Activated CD8-positive, alpha-beta memory T cell treated with anti-CD3 and anti-CD28 coated beads for 4 hours (primary cell): ENCODE measurements around the gene HOXA4.

Source experiments
- DNase-seq, 2 donors: peaks; one replicate each; pipeline ENCODE4 v3.0.0-alpha.2; 2020; ENCODE audit warnings: low read depth in 2 of 2

Gene HOXA4

GRCh38 chr7:27169658-27170425 is 39.3 kb upstream of the HOXA4 start:
- no peak for DNase-seq

DNA sequence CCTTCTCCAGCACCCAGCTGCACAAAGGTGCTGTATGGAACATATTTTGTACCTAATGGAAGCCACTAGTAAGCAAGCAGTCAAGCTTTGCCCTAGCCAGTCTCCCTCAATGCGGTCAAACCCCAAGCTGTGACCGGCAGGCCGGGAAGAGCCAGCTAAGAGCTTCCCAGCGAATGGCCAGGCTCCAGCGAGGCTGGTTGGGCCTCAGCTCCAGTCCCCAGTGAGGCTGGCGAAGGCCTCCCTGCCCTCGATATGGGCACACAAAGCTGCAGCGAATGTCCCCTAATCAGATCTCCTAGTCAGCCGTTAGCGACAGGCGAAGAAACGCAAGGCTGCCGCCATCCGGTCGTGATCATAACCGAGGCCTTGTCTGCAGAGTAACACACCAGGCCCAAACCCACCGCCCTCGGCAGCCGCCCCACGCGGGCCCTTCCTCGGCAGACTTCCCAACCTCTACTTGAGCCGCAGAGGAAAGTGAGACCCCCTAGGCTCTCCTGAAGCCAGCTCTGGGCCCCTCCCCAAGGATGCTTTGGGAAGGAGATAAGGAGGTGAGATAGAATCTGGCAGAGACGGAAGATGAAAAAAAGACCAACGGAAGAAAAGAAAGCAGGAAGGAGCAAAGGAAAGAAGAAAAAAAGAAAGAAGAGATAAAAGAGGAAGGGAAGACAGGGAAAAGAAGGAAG is 37.8 kb upstream of the HOXA4 start:
- DNase-seq = no peak

GRCh38 chr7:27167916-27168264 is 37.3 kb upstream of the HOXA4 start:
- DNase-seq = no peak

- no peak for DNase-seq
Observed at GRCh38 chr7:27166531-27167505, 36.3 kb upstream of the HOXA4 start.

- DNase-seq = no peak
Observed at GRCh38 chr7:27165996-27166530, 35.5 kb upstream of the HOXA4 start.

DNA sequence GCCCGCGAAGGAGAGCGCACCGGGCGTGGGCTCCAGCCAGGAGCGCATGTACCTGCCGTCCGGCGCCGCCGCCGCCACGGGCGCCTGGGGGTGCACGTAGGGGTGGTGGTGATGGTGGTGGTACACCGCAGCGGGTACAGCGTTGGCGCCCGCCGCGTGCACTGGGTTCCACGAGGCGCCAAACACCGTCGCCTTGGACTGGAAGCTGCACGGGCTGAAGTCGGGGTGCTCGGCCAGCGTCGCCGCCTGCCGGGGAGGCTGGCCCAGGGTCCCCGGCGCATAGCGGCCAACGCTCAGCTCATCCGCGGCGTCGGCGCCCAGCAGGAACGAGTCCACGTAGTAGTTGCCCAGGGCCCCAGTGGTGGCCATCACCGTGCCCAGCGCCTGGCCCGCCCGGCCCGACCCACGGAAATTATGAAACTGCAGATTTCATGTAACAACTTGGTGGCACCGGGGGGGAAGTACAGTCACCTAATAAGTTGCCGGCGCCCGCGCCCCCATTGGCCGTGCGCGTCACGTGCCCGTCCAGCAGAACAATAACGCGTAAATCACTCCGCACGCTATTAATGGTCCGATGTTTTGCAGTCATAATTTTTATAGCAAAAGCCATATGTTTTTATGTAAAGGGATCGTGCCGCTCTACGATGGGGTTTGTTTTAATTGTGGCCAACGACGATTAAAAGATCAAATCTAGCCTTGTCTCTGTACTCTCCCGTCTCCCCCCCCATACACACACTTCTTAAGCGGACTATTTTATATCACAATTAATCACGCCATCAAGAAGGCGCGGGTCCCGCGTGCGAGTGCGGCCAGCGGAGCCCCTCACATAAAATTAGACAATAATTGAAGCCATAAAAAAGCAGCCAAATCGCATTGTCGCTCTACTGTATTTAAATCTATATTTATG is 34.8 kb upstream of the HOXA4 start, which contains the start of gene HOXA9:
HOXA9 (minus strand) TSS at position 449 of the 907 bp plus-strand sequence; CDS start at position 369, 80 bp downstream.
- DNase-seq = no peak

- no peak for DNase-seq
Observed at GRCh38 chr7:27164367-27165088, 34.0 kb upstream of the HOXA4 start.

- DNase-seq = no peak
Observed at GRCh38 chr7:27164045-27164366, 33.4 kb upstream of the HOXA4 start.

DNA sequence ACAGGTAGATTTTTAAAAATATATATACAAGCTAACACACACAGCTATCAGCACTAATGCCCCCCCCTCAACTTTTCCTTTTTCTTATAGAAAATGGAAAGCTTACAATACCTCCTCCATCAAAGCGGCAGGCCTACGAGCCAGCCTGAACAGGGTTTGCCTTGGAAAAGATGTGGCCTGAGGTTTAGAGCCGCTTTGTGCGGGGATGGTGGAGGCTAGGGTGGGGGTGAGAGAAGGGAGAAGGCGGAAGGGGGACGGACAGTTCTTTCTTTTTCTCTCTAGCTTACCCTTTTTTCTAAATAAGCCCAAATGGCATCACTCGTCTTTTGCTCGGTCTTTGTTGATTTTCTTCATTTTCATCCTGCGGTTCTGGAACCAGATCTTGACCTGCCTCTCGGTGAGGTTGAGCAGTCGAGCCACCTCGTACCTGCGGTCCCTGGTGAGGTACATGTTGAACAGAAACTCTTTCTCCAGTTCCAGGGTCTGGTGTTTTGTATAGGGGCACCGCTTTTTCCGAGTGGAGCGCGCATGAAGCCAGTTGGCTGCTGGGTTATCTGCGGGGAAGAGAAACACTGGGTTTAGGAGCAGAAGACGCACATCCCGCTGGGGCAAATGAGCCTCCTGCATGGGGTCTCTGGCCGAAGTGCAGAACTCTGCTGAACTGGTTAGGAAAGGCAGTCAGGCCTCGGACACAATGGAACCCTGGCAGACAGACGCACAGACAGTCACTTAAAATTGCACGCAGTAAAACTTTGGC is 32.9 kb upstream of the HOXA4 start:
- no peak for DNase-seq

DNA sequence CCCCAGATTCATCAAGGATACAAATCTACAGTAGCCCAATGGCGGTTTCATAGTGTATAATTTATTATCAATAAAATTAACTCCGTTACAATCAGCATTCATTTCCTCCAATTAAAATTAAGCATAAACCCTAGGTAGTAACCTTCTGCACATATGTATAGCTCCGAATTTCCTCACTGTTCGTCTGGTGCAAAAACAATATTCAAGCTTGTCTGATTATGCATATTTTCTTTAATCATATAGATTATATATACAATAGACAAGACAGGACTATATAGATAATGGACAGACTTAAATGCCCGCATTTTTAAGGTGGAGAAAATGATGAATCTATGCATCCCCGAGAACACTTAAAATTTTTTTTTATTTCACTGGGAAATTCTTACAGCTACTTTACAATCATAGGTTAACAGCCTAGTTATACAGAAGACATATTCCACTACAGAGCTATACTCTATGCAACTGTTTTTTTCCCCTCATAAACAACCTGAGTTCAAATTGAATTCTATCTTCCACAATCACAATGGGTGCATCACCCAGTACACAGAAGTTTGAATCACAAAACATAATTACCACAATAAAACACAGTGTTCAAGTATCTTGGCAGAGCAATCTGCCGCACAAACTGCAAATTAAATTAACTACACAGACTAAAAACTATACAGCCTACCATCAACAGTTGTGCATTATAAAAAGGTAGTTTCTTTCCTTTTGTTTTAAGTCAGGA is 32.2 kb upstream of the HOXA4 start:
- DNase-seq = no peak

GRCh38 chr7:27161721-27162560 is 31.4 kb upstream of the HOXA4 start:
- DNase-seq = no peak

DNA sequence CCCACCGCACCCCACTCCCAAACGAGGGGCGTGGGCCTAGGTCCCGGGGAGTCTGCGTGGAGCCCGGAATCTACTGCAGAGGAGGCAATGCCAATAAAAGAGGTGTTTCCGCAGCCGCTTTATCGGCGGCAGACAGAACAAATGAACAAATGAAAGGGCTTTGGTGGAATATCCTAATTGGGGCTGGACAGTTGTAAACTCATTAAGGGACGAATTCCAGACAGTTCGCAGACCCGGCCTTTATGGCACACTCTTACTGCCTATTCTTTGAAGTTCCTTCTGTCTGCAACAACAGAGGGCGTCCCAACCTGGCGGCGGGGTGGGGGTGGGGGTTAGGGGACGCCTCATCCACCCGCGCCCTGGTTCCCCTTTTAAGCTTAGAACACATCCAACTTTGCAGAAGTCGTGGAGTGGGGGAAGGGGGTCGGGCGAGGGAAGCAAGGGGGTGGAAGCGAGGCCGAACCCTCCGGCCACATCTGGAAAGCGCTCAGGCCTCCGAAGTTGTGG is 30.7 kb upstream of the HOXA4 start:
- DNase-seq = no peak

DNA sequence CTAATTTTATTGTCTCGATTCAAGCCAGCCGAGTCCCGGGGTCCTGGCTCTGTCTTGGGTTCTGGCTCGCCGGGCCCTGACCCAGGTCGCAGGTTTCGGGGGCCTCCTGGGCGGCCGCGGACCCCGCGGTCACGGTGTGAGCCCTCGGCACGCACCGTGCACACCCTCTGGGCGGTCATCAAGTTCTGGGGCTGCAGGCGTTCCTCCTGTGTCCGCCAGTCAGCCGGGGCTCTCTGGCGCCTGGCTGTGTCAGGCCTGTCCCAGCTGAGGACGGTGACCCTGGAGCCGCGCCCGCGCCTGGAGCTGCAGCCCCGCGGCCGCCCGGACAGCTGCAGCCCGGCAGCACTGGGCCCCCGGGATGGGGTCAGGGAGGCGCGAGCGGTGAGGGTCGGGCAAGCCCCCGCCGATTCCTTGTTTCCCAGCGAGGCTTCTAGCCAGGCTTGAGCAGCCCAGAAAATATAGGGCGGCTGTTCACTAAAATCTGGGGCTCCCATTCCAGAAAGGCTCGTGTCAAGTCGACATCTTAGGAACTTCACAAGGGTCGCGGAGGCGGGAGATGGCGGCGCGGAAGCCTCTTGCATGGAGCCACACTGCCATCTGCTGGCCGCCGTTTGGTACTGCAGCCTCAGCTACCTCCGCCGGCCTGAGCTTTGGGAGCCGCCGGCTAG is 30.1 kb upstream of the HOXA4 start:
- peak; percentile 73 to 74 for DNase-seq

- no peak for DNase-seq
Observed at GRCh38 chr7:27160145-27160545, 29.6 kb upstream of the HOXA4 start.

- no peak for DNase-seq
Observed at GRCh38 chr7:27159266-27160144, 28.9 kb upstream of the HOXA4 start.
